ENCODE results near the gene PMF1. TPM values are rescaled to one million over a fixed set of nuclear protein-coding genes. Genes with fewer than 3 reads are reported as not detected.

PMF1 gene
- total and polyA plus RNA-seq, 2 experiments from 2014 or later = 112 to 118 TPM

DNA sequence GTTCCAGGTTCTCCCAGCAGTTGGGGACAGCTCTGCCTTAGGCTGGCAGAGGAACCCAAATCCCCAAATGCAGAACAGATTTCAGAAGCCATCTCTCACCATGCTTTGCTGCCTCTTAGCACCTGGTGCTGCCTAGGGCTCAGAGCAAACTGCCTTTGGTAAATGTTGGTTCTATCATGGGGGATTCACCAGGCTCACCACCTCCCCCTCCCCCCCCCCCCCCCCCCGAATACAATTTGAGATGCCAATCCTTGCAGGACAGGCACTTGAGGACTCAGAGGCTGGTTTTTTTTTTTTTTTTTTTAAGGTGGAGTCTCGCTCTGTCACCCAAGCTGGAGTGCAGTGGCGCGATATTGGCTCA is 35.5 kb downstream of the PMF1 start (continued):
- TF ChIP-seq, protein P1, sequence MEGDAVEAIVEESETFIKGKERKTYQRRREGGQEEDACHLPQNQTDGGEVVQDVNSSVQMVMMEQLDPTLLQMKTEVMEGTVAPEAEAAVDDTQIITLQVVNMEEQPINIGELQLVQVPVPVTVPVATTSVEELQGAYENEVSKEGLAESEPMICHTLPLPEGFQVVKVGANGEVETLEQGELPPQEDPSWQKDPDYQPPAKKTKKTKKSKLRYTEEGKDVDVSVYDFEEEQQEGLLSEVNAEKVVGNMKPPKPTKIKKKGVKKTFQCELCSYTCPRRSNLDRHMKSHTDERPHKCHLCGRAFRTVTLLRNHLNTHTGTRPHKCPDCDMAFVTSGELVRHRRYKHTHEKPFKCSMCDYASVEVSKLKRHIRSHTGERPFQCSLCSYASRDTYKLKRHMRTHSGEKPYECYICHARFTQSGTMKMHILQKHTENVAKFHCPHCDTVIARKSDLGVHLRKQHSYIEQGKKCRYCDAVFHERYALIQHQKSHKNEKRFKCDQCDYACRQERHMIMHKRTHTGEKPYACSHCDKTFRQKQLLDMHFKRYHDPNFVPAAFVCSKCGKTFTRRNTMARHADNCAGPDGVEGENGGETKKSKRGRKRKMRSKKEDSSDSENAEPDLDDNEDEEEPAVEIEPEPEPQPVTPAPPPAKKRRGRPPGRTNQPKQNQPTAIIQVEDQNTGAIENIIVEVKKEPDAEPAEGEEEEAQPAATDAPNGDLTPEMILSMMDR (conservative IDR thresholded peaks at IDR 0.05; ENCODE audit: low read depth in 2 of 2) = no peak
- TF ChIP-seq, protein P2, sequence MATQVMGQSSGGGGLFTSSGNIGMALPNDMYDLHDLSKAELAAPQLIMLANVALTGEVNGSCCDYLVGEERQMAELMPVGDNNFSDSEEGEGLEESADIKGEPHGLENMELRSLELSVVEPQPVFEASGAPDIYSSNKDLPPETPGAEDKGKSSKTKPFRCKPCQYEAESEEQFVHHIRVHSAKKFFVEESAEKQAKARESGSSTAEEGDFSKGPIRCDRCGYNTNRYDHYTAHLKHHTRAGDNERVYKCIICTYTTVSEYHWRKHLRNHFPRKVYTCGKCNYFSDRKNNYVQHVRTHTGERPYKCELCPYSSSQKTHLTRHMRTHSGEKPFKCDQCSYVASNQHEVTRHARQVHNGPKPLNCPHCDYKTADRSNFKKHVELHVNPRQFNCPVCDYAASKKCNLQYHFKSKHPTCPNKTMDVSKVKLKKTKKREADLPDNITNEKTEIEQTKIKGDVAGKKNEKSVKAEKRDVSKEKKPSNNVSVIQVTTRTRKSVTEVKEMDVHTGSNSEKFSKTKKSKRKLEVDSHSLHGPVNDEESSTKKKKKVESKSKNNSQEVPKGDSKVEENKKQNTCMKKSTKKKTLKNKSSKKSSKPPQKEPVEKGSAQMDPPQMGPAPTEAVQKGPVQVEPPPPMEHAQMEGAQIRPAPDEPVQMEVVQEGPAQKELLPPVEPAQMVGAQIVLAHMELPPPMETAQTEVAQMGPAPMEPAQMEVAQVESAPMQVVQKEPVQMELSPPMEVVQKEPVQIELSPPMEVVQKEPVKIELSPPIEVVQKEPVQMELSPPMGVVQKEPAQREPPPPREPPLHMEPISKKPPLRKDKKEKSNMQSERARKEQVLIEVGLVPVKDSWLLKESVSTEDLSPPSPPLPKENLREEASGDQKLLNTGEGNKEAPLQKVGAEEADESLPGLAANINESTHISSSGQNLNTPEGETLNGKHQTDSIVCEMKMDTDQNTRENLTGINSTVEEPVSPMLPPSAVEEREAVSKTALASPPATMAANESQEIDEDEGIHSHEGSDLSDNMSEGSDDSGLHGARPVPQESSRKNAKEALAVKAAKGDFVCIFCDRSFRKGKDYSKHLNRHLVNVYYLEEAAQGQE (IDR thresholded peaks at IDR 0.05; ENCODE audit: unreplicated experiment) = no peak
- TF ChIP-seq EZH2phosphoT487 (IDR thresholded peaks at IDR 0.05; ENCODE audit: unreplicated experiment) = no peak

DNA sequence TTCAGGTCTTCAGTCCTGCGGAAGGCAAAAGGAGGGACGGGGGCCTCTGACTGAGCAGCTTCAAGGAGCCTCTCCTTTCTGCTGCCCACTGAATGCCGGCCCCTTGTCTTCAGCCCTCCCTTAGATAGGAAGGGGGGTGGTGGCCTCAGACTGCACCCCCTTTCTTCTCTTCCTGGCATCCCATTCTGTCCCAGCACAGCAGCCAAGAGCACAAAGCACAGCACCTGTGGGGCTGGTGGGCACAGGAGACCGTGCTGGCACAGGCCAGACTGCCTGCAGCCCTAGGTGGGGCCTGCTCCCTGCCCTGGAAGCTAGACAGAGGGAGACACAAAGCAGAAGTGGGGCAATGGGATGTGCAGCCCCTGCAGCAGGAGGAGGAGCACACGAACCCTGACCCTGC is 36.8 kb downstream of the PMF1 start:
- H3F3A ChIP-seq (replicated peaks; ENCODE audit: low read depth) = peaks cover 13% of the 10 kb centered on the region
- H3K36me3 Mint-ChIP-seq (ENCODE audit: low read depth) = peaks cover 49% of the 10 kb centered on the region
- H3K4me3 ChIP-seq = no peak overlapping the region
- DNase-seq (ENCODE audit: low spot score) (no peak), ATAC-seq (no peak)
- H3K9me3 Mint-ChIP-seq = no peaks in the 10 kb centered on the region
- H3K36me3 ChIP-seq (ENCODE audit: insufficient read depth) = peaks cover 23% of the 10 kb centered on the region
- H3K4me1 Mint-ChIP-seq = peaks cover 31% of the 10 kb centered on the region
- H2AFZ ChIP-seq = no peak overlapping the region
- H3K4me1 ChIP-seq (ENCODE audit: insufficient read depth) = peaks cover 31% of the 10 kb centered on the region
- no peaks in the 10 kb centered on the region for H3K9me2 ChIP-seq (ENCODE audit: insufficient read depth)
- peaks cover 27% of the 10 kb centered on the region for H3K27me3 Mint-ChIP-seq (ENCODE audit: insufficient read depth, low read depth, poor library complexity)
- no peak overlapping the region for H3K4me3 Mint-ChIP-seq
- H3K27me3 ChIP-seq (ENCODE audit: insufficient read depth) = no peaks in the 10 kb centered on the region
- H3K27ac Mint-ChIP-seq = no peak overlapping the region
- no peaks in the 10 kb centered on the region for H3K79me2 ChIP-seq (replicated peaks; ENCODE audit: insufficient read depth)
- H3K4me2 ChIP-seq = no peak overlapping the region
- H4K20me1 ChIP-seq (replicated peaks; ENCODE audit: insufficient read depth) = no peaks in the 10 kb centered on the region
- H3K27ac ChIP-seq (ENCODE audit: low read depth) = peak overlapping the region; percentile 63
- TF ChIP-seq, protein P1 (conservative IDR thresholded peaks at IDR 0.05; ENCODE audit: low read depth in 2 of 2) = no peak
- TF ChIP-seq POLR2AphosphoS5 (IDR thresholded peaks at IDR 0.05; ENCODE audit: low read depth) (no peak), CREB1 (CRISPR knock-in tag; IDR thresholded peaks at IDR 0.05; ENCODE audit: low read depth) (no peak), ZNF114 (CRISPR knock-in tag; IDR thresholded peaks at IDR 0.05) (no peak), NANOG (IDR thresholded peaks at IDR 0.05; ENCODE audit: borderline replicate concordance) (no peak)
- TF ChIP-seq, protein P2 (IDR thresholded peaks at IDR 0.05; ENCODE audit: unreplicated experiment) = no peak
- TF ChIP-seq, protein P3, sequence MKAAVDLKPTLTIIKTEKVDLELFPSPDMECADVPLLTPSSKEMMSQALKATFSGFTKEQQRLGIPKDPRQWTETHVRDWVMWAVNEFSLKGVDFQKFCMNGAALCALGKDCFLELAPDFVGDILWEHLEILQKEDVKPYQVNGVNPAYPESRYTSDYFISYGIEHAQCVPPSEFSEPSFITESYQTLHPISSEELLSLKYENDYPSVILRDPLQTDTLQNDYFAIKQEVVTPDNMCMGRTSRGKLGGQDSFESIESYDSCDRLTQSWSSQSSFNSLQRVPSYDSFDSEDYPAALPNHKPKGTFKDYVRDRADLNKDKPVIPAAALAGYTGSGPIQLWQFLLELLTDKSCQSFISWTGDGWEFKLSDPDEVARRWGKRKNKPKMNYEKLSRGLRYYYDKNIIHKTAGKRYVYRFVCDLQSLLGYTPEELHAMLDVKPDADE (IDR thresholded peaks at IDR 0.05) = no peak
